Neural cell (in vitro differentiated cells): ENCODE measurements around the gene PLD5.

Experiments used
- CTCF ChIP-seq: fragments of 450-650 bp; IDR thresholded peaks from 2 replicates; pipeline ENCODE4 v1.5.1; 2014; ENCODE audit warnings: antibody characterized with exemption, mild to moderate bottlenecking, moderate library complexity; ENCODE audit not compliant: poor library complexity, severe bottlenecking
- EP300 ChIP-seq: fragments of 450-650 bp; conservative IDR thresholded peaks from 2 replicates; pipeline ENCODE4 v1.6.1; 2014; ENCODE audit warnings: antibody characterized with exemption, mild to moderate bottlenecking, moderate library complexity; ENCODE audit not compliant: poor library complexity, severe bottlenecking
- EZH2 ChIP-seq: fragments of 200-600, 300-800 bp; shearing (Covaris generic), sonication (generic); IDR thresholded peaks from 2 replicates; pipeline ENCODE4 v1.6.1; 2014; ENCODE audit warnings: antibody characterized with exemption, low read length, borderline replicate concordance, mild to moderate bottlenecking; ENCODE audit not compliant: insufficient read depth, poor library complexity, severe bottlenecking
- MXI1 ChIP-seq: fragments of 450-650 bp; conservative IDR thresholded peaks from 2 replicates; pipeline ENCODE4 v1.6.1; 2014; ENCODE audit warnings: antibody characterized with exemption, mild to moderate bottlenecking; ENCODE audit not compliant: poor library complexity, severe bottlenecking
- POLR2AphosphoS5 ChIP-seq: IDR thresholded peaks from 2 replicates; pipeline ENCODE4 v1.6.1; 2012
- RAD21 ChIP-seq: fragments of 450-650 bp; conservative IDR thresholded peaks from 2 replicates; pipeline ENCODE4 v1.6.1; 2014; ENCODE audit warnings: antibody characterized with exemption, mild to moderate bottlenecking, moderate library complexity
- SMC3 ChIP-seq: fragments of 450-650 bp; conservative IDR thresholded peaks from 2 replicates; pipeline ENCODE4 v1.6.1; 2014; ENCODE audit warnings: antibody characterized with exemption, mild to moderate bottlenecking, moderate library complexity; ENCODE audit not compliant: poor library complexity
- TAF1 ChIP-seq: IDR thresholded peaks from 2 replicates; pipeline ENCODE4 v1.6.1; 2012; ENCODE audit warnings: low read depth
- TF ChIP-seq, protein P1 (sequence below): IDR thresholded peaks from 2 replicates; pipeline ENCODE4 v1.6.1; 2012; ENCODE audit warnings: borderline replicate concordance

GRCh38 chr1:242178924-242179708 lies 345.4 kb downstream of the PLD5 start:
- TF ChIP-seq MXI1, result no peak
- no peak for TF ChIP-seq EP300
- TF ChIP-seq CTCF, result no peak
- no peak for TF ChIP-seq SMC3
- TF ChIP-seq TAF1, result no peak
- TF ChIP-seq, protein P1, sequence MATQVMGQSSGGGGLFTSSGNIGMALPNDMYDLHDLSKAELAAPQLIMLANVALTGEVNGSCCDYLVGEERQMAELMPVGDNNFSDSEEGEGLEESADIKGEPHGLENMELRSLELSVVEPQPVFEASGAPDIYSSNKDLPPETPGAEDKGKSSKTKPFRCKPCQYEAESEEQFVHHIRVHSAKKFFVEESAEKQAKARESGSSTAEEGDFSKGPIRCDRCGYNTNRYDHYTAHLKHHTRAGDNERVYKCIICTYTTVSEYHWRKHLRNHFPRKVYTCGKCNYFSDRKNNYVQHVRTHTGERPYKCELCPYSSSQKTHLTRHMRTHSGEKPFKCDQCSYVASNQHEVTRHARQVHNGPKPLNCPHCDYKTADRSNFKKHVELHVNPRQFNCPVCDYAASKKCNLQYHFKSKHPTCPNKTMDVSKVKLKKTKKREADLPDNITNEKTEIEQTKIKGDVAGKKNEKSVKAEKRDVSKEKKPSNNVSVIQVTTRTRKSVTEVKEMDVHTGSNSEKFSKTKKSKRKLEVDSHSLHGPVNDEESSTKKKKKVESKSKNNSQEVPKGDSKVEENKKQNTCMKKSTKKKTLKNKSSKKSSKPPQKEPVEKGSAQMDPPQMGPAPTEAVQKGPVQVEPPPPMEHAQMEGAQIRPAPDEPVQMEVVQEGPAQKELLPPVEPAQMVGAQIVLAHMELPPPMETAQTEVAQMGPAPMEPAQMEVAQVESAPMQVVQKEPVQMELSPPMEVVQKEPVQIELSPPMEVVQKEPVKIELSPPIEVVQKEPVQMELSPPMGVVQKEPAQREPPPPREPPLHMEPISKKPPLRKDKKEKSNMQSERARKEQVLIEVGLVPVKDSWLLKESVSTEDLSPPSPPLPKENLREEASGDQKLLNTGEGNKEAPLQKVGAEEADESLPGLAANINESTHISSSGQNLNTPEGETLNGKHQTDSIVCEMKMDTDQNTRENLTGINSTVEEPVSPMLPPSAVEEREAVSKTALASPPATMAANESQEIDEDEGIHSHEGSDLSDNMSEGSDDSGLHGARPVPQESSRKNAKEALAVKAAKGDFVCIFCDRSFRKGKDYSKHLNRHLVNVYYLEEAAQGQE, result no peak
- no peak for TF ChIP-seq RAD21
- TF ChIP-seq EZH2, result no peak
- TF ChIP-seq POLR2AphosphoS5, result no peak
